ENCODE results near the gene DOK7.
"Not testable (repeated sequence)": the region's sequence is repeated elsewhere in the genome, so short reads cannot be mapped to it uniquely, and the experiment has no call there.

DOK7 gene

GRCh38 chr4:3531318-3531878 lies 68.3 kb downstream of the DOK7 start:
- Histone ChIP-seq H3K27ac (no peak overlapping the region), H3K36me3 (replicated peaks) (no peaks in the 10 kb centered on the region), H3K4me3 (ENCODE audit: low read depth, low read length) (peak overlapping the region; percentile 87), H3K27me3 (replicated peaks) (no peaks in the 10 kb centered on the region)
- no peak for TF ChIP-seq CTCF (IDR thresholded peaks at IDR 0.05; ENCODE audit: low read depth, low read length, missing control alignments)
- DNase-seq, result no peak
- in situ Hi-C loops (cut with HindIII; ENCODE audit: low pct_ligation_motif_present, low sequenced_read_pairs), result no loop called here

GRCh38 chr4:3531879-3532750 lies 69.0 kb downstream of the DOK7 start, which contains the start of gene LRPAP1:
LRPAP1 (minus strand) TSS chr4:3532422; CDS start chr4:3532412, 10 bp downstream.
- in situ Hi-C loops (cut with HindIII; ENCODE audit: low pct_ligation_motif_present, low sequenced_read_pairs), result no loop called here
- no peak for TF ChIP-seq CTCF (IDR thresholded peaks at IDR 0.05; ENCODE audit: low read depth, low read length, missing control alignments)
- DNase-seq, result peak; percentile 77
- Histone ChIP-seq H3K36me3 (replicated peaks) (no peaks in the 10 kb centered on the region), H3K4me3 (ENCODE audit: low read depth, low read length) (peak within 1 kb of the TSS; percentile 87), H3K27me3 (replicated peaks) (no peaks in the 10 kb centered on the region), H3K27ac (no peak within 1 kb of the TSS)

GRCh38 chr4:3532751-3533422 lies 69.8 kb downstream of the DOK7 start:
- no peak for DNase-seq
- Histone ChIP-seq H3K27me3 (replicated peaks) (no peaks in the 10 kb centered on the region), H3K36me3 (replicated peaks) (no peaks in the 10 kb centered on the region), H3K4me3 (ENCODE audit: low read depth, low read length) (peak overlapping the region; percentile 59), H3K27ac (no peak overlapping the region)
- TF ChIP-seq CTCF (IDR thresholded peaks at IDR 0.05; ENCODE audit: low read depth, low read length, missing control alignments), result no peak
- in situ Hi-C loops (cut with HindIII; ENCODE audit: low pct_ligation_motif_present, low sequenced_read_pairs), result no loop called here

- H3K36me3 ChIP-seq (replicated peaks), result no peaks in the 10 kb centered on the region
- no peak overlapping the region for H3K4me3 ChIP-seq (ENCODE audit: low read depth, low read length)
- in situ Hi-C loops (cut with HindIII; ENCODE audit: low pct_ligation_motif_present, low sequenced_read_pairs), result no loop called here
- H3K27ac ChIP-seq, result no peak overlapping the region
- no peak for TF ChIP-seq CTCF (IDR thresholded peaks at IDR 0.05; ENCODE audit: low read depth, low read length, missing control alignments)
- no peaks in the 10 kb centered on the region for H3K27me3 ChIP-seq (replicated peaks)
- no peak for DNase-seq
Measured at GRCh38 chr4:3533423-3533820, 70.3 kb downstream of the DOK7 start.

GRCh38 chr4:3535812-3536211 lies 72.7 kb downstream of the DOK7 start:
- in situ Hi-C loops (cut with HindIII; ENCODE audit: low pct_ligation_motif_present, low sequenced_read_pairs); H3K4me3 ChIP-seq (ENCODE audit: low read depth, low read length); H3K27ac ChIP-seq; H3K27me3 ChIP-seq (replicated peaks); H3K36me3 ChIP-seq (replicated peaks); DNase-seq: not testable (repeated sequence)

- H3K27ac ChIP-seq; H3K27me3 ChIP-seq (replicated peaks); DNase-seq; H3K4me3 ChIP-seq (ENCODE audit: low read depth, low read length); H3K36me3 ChIP-seq (replicated peaks); in situ Hi-C loops (cut with HindIII; ENCODE audit: low pct_ligation_motif_present, low sequenced_read_pairs): not testable (repeated sequence)
Measured at GRCh38 chr4:3538906-3539305, 75.8 kb downstream of the DOK7 start.

GRCh38 chr4:3543415-3543814 lies 80.3 kb downstream of the DOK7 start:
- H3K36me3 ChIP-seq (replicated peaks); H3K27ac ChIP-seq; H3K27me3 ChIP-seq (replicated peaks); in situ Hi-C loops (cut with HindIII; ENCODE audit: low pct_ligation_motif_present, low sequenced_read_pairs); DNase-seq; H3K4me3 ChIP-seq (ENCODE audit: low read depth, low read length): not testable (repeated sequence)

All from brain microvascular endothelial cell (primary cell).